Endothelial cell (in vitro differentiated cells): Measurements from ENCODE around the gene TECR. TPM values are rescaled to one million over a fixed set of nuclear protein-coding genes. Genes with fewer than 3 reads are reported as not detected.
"Not testable (repeated sequence)": the region's sequence is repeated elsewhere in the genome, so short reads cannot be mapped to it uniquely, and the experiment has no call there.

Experiments
- DNase-seq: peaks from one replicate; pipeline ENCODE4 v3.0.0; 2021; ENCODE audit warnings: low spot score
- H3K27ac Mint-ChIP-seq: one replicate; pipeline ENCODE4 v1.8.0; 2021; ENCODE audit warnings: mixed read lengths, inconsistent platforms; ENCODE audit not compliant: unreplicated experiment
- H3K27me3 Mint-ChIP-seq: one replicate; pipeline ENCODE4 v1.8.0; 2021; ENCODE audit warnings: mild to moderate bottlenecking, moderate library complexity, mixed read lengths, inconsistent platforms; ENCODE audit not compliant: unreplicated experiment
- H3K36me3 Mint-ChIP-seq: one replicate; pipeline ENCODE4 v1.8.0; 2021; ENCODE audit warnings: mild to moderate bottlenecking, low read depth, mixed read lengths, inconsistent platforms; ENCODE audit not compliant: unreplicated experiment
- H3K4me1 Mint-ChIP-seq: one replicate; pipeline ENCODE4 v1.8.0; 2021; ENCODE audit warnings: mild to moderate bottlenecking, mixed read lengths, inconsistent platforms; ENCODE audit not compliant: unreplicated experiment
- H3K4me3 Mint-ChIP-seq: one replicate; pipeline ENCODE4 v1.8.0; 2021; ENCODE audit warnings: mild to moderate bottlenecking, mixed read lengths, inconsistent platforms; ENCODE audit not compliant: unreplicated experiment
- H3K9me3 Mint-ChIP-seq: one replicate; pipeline ENCODE4 v1.8.0; 2021; ENCODE audit warnings: mixed read lengths, inconsistent platforms; ENCODE audit not compliant: unreplicated experiment
- CTCF ChIP-seq: fragments of 200-600 bp; sonication (generic); IDR thresholded peaks from one replicate; pipeline ENCODE4 v1.5.0; 2021; ENCODE audit warnings: antibody characterized with exemption; ENCODE audit not compliant: unreplicated experiment
- total RNA-seq: library from RNA; stranded (reverse); fragmentation: NEBNext Ultra II Directional; extraction: Animal tissue kit (Norgen Biotek cat#: 25700); gene quantifications from one replicate; pipeline ENCODE4 v1.2.1, GENCODE V29; 2021; ENCODE audit not compliant: unreplicated experiment

Gene TECR
- total RNA-seq, 1 donor from 2014 or later = 116 TPM

GRCh38 chr19:14599548-14600147 lies 70.3 kb downstream of the TECR start:
- H3K36me3 Mint-ChIP-seq = peaks cover 13% of the 10 kb centered on the region
- peaks cover 7% of the 10 kb centered on the region for H3K27me3 Mint-ChIP-seq
- DNase-seq = no peak
- peaks cover 34% of the 10 kb centered on the region for H3K9me3 Mint-ChIP-seq
- H3K27ac Mint-ChIP-seq = no peak overlapping the region
- no peak overlapping the region for H3K4me3 Mint-ChIP-seq
- no peaks in the 10 kb centered on the region for H3K4me1 Mint-ChIP-seq
- TF ChIP-seq CTCF = no peak

- Mint-ChIP-seq H3K27me3 (peaks cover 2% of the 10 kb centered on the region), H3K27ac (no peak overlapping the region), H3K4me1 (no peaks in the 10 kb centered on the region), H3K9me3 (peaks cover 16% of the 10 kb centered on the region), H3K4me3 (no peak overlapping the region), H3K36me3 (no peaks in the 10 kb centered on the region)
- DNase-seq = no peak
- TF ChIP-seq CTCF = no peak
Measured at GRCh38 chr19:14603990-14604387, 74.6 kb downstream of the TECR start.

- H3K4me1 Mint-ChIP-seq = no peaks in the 10 kb centered on the region
- peaks cover 12% of the 10 kb centered on the region for H3K9me3 Mint-ChIP-seq
- DNase-seq = no peak
- no peak overlapping the region for H3K27ac Mint-ChIP-seq
- no peak for TF ChIP-seq CTCF
- H3K27me3 Mint-ChIP-seq = peaks cover 2% of the 10 kb centered on the region
- no peak overlapping the region for H3K4me3 Mint-ChIP-seq
- peaks cover 4% of the 10 kb centered on the region for H3K36me3 Mint-ChIP-seq
Measured at GRCh38 chr19:14606627-14607026, 77.2 kb downstream of the TECR start.

- Mint-ChIP-seq H3K4me3 (no peak overlapping the region), H3K36me3 (peaks cover 4% of the 10 kb centered on the region), H3K27me3 (peaks cover 4% of the 10 kb centered on the region), H3K4me1 (no peaks in the 10 kb centered on the region), H3K9me3 (peaks cover 6% of the 10 kb centered on the region), H3K27ac (no peak overlapping the region)
- no peak for DNase-seq
- TF ChIP-seq CTCF = no peak
Measured at GRCh38 chr19:14611051-14611450, 81.7 kb downstream of the TECR start.

GRCh38 chr19:14612242-14612641 lies 82.8 kb downstream of the TECR start:
- H3K36me3 Mint-ChIP-seq, H3K9me3 Mint-ChIP-seq, DNase-seq, H3K4me3 Mint-ChIP-seq, H3K4me1 Mint-ChIP-seq, H3K27ac Mint-ChIP-seq, H3K27me3 Mint-ChIP-seq: not testable (repeated sequence)
